Psoas muscle (tissue), 8 donors: ENCODE data around the gene PRMT7. TPM values are rescaled to one million over a fixed set of nuclear protein-coding genes. Genes with fewer than 3 reads are reported as not detected.

ENCODE experiments used
- ATAC-seq, 4 donors: fragments of 200-7000 bp; cut with Tn5 transposase; one replicate each; pipeline ENCODE4 v1.9.1; 2020; ENCODE audit warnings: moderate library complexity in 3 of 4, mild to moderate bottlenecking in 2 of 4
- DNase-seq, 2 donors: peaks; one replicate each; pipeline ENCODE4 v3.0.0-alpha.2; 2020
- H3K27ac ChIP-seq: fragments of 200-600 bp; one replicate; pipeline ENCODE4 v1.8.0; 2022
- H3K27me3 ChIP-seq, 3 donors: fragments of 200-600 bp in 1 of 3; one replicate each; pipeline versions ENCODE4 v1.6.1 to v1.8.0; 2013 to 2022; ENCODE audit warnings: low read length in 2 of 3, mild to moderate bottlenecking in 2 of 3, moderate library complexity in 1 of 3; ENCODE audit not compliant: insufficient read depth in 3 of 3
- H3K36me3 ChIP-seq, 2 donors: fragments of 200-600 bp in 1 of 2; one replicate each; pipeline versions ENCODE4 v1.6.1 to v1.8.0; 2013 to 2022; ENCODE audit warnings: low read depth in 1 of 2, mild to moderate bottlenecking in 1 of 2, moderate library complexity in 1 of 2; ENCODE audit not compliant: insufficient read depth in 1 of 2
- H3K4me1 ChIP-seq: fragments of 200-600 bp; one replicate; pipeline ENCODE4 v1.8.0; 2022
- H3K4me3 ChIP-seq: fragments of 200-600 bp; one replicate; pipeline ENCODE4 v1.8.0; 2022; ENCODE audit warnings: mild to moderate bottlenecking
- H3K9me3 ChIP-seq: fragments of 200-600 bp; one replicate; pipeline ENCODE4 v1.8.0; 2022
- WGBS, 3 donors: extraction: QIAGEN DNeasy Blood & Tissue Kit; methylation state at CpG; one replicate each; pipeline versions ENCODE4 v1.1.6 to v1.1.7; 2013; 5-methylcytosine and 5-hydroxymethylcytosine counted together
- intact Hi-C, 2 donors: fragments of 100-400 bp; cut with DNase I; formaldehyde crosslinking; loops; one replicate each; pipeline versions ENCODE4 v1.11.0 to v1.14.2; 2022
- polyA plus RNA-seq, 3 donors: library from polyadenylated mRNA; stranded (reverse); fragments of 200-250 nt; gene quantifications; one replicate each; pipeline ENCODE4 v1.2.3, GENCODE V29; 2013
- total RNA-seq, 4 donors: library from RNA; stranded (reverse); fragmentation: NEBNext Ultra II Directional in 2 of 4; extraction: Animal tissue kit (Norgen Biotek cat#: 25700) in 2 of 4; gene quantifications; one replicate each; pipeline versions ENCODE4 v1.2.1 to v1.2.4, GENCODE V29; 2021 to 2023
- TF ChIP-seq, protein P1 (sequence below): fragments of 200-600 bp; IDR thresholded peaks from one replicate; pipeline ENCODE4 v1.8.0; 2022; ENCODE audit warnings: antibody characterized with exemption
- donor health status: healthy with polysubstance abuse.
- donor health status: DM: no; HTN: no; CAD: no; lungs with moderate emphysema.
- donor health status: Bipolar disorder and iron deficiency.
- donor health status: healthy.
- donor health status: DM: yes; HTN: yes; CAD: no.
- donor health status: DM: no; HTN: no; CAD: no.
- donor health status: DM: no; HTN: no; CAD: no.
- donor health status: DM: yes; HTN: yes; CAD: no.

PRMT7 gene
- total and polyA plus RNA-seq, 7 donors = 18.9 to 45.1 (median 26.0) TPM

GRCh38 chr16:68379472-68380347, 68.9 kb downstream of the PRMT7 start:
- no peaks in the 10 kb centered on the region for H3K4me1 ChIP-seq
- H3K36me3 ChIP-seq = no peaks in the 10 kb centered on the region
- no peak overlapping the region for H3K27ac ChIP-seq
- DNase-seq (no peak), ATAC-seq (no peak)
- WGBS, 3 donors = 85 to 88% (median 87%) methylated on average over 18 of the region's 18 CpGs
- H3K27me3 ChIP-seq = no peaks in the 10 kb centered on the region
- no peak overlapping the region for H3K4me3 ChIP-seq
- intact Hi-C loops = no loop called here
- TF ChIP-seq, protein P1, sequence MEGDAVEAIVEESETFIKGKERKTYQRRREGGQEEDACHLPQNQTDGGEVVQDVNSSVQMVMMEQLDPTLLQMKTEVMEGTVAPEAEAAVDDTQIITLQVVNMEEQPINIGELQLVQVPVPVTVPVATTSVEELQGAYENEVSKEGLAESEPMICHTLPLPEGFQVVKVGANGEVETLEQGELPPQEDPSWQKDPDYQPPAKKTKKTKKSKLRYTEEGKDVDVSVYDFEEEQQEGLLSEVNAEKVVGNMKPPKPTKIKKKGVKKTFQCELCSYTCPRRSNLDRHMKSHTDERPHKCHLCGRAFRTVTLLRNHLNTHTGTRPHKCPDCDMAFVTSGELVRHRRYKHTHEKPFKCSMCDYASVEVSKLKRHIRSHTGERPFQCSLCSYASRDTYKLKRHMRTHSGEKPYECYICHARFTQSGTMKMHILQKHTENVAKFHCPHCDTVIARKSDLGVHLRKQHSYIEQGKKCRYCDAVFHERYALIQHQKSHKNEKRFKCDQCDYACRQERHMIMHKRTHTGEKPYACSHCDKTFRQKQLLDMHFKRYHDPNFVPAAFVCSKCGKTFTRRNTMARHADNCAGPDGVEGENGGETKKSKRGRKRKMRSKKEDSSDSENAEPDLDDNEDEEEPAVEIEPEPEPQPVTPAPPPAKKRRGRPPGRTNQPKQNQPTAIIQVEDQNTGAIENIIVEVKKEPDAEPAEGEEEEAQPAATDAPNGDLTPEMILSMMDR = no peak
- H3K9me3 ChIP-seq = no peaks in the 10 kb centered on the region

GRCh38 chr16:68380348-68380670, 69.5 kb downstream of the PRMT7 start:
- no peak overlapping the region for H3K27ac ChIP-seq
- intact Hi-C loops = no loop called here
- DNase-seq (no peak), ATAC-seq (no peak)
- TF ChIP-seq, protein P1 = no peak
- 89 to 95% (median 91%) methylated on average over 5 of the region's 5 CpGs for WGBS, 3 donors
- H3K4me1 ChIP-seq = no peaks in the 10 kb centered on the region
- H3K9me3 ChIP-seq = no peaks in the 10 kb centered on the region
- no peak overlapping the region for H3K4me3 ChIP-seq
- H3K36me3 ChIP-seq = no peaks in the 10 kb centered on the region
- no peaks in the 10 kb centered on the region for H3K27me3 ChIP-seq

DNA sequence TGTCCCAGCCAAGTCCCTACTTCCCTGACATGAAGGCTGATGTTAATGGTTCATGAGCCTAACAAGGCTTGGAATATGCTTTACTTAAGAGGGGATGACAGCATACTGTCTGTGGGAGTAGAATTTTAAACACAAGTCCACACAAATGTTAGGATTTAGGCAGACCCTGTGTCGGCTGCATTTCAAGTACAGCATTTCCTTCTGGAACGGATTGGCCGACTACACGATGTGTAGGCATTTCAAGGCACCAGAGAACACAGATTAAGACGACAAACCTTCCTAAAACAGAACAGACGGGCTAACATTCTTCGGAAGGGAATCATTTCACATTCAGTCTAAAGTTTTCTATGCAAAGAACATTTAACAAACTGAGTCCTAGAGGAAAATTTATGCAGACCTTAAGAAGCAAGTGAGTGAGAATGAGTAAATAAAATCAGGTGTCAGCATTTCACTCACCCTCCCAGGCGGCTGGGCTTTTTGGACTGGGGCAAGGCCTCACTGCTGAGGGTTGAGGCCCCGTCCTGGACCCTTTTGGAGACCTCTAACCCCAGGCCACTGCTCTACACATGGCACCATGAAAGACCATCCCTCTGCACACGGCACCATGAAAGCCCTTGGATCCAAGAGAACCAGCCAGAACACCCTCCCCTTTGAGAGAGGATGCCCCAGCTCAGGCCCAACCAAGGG, 70.0 kb downstream of the PRMT7 start:
- intact Hi-C loops = no loop called here
- Histone ChIP-seq H3K27ac (no peak overlapping the region), H3K9me3 (no peaks in the 10 kb centered on the region), H3K4me3 (no peak overlapping the region), H3K4me1 (no peaks in the 10 kb centered on the region), H3K36me3 (no peaks in the 10 kb centered on the region), H3K27me3 (no peaks in the 10 kb centered on the region)
- 89 to 90% (median 90%) methylated on average over 10 of the region's 10 CpGs for WGBS, 3 donors
- ATAC-seq (no peak), DNase-seq (no peak)
- TF ChIP-seq, protein P1 = no peak

GRCh38 chr16:68381363-68381724, 70.5 kb downstream of the PRMT7 start:
- ATAC-seq (no peak), DNase-seq (no peak)
- H3K9me3 ChIP-seq = no peaks in the 10 kb centered on the region
- intact Hi-C loops = no loop called here
- TF ChIP-seq, protein P1 = no peak
- no peak overlapping the region for H3K4me3 ChIP-seq
- no peaks in the 10 kb centered on the region for H3K4me1 ChIP-seq
- no peaks in the 10 kb centered on the region for H3K36me3 ChIP-seq
- 77 to 88% (median 78%) methylated on average over 7 of the region's 7 CpGs for WGBS, 3 donors
- no peak overlapping the region for H3K27ac ChIP-seq
- no peaks in the 10 kb centered on the region for H3K27me3 ChIP-seq
